H1 (cell line): ENCODE results near the gene RASSF3. TPM values are rescaled to one million over a fixed set of nuclear protein-coding genes. Genes with fewer than 3 reads are reported as not detected.

Experiments
- CTCF ChIA-PET: fragments of 300-600 bp; sonication (Branson Sonifier 250); formaldehyde crosslinking; loops from one replicate; lab custom pipeline; 2021; ENCODE audit not compliant: partially characterized antibody; lab: Charles Lee
- POLR2A ChIA-PET: fragments of 300-600 bp; sonication (Branson Sonifier 250); formaldehyde crosslinking; loops from one replicate; lab custom pipeline; 2021; ENCODE audit warnings: inconsistent platforms; ENCODE audit not compliant: partially characterized antibody; lab: Charles Lee
- DNase-seq, 2 experiments: peaks; one replicate each; pipeline versions ENCODE4 v3.0.0 to v3.0.0-alpha.2; 2010 to 2022; ENCODE audit warnings: low spot score in 2 of 2, low read depth in 1 of 2, mixed read lengths in 1 of 2
- FAIRE-seq: peaks from 2 replicates; lab custom pipeline; 2011; peaks lifted over from hg19 to GRCh38; lab: Jason Lieb, UNC
- H2AFZ ChIP-seq: 2 replicates; pipeline ENCODE4 v1.8.1; 2012; ENCODE audit warnings: low read length, inconsistent platforms
- H2AK5ac ChIP-seq: 2 replicates; pipeline ENCODE4 v1.6.1; 2013; ENCODE audit warnings: low read depth, low read length
- H2BK120ac ChIP-seq: replicated peaks from 2 replicates; pipeline ENCODE3; 2013; ENCODE audit warnings: low read depth, low read length, inconsistent platforms
- H2BK12ac ChIP-seq: 2 replicates; pipeline ENCODE4 v1.6.1; 2013; ENCODE audit warnings: low read depth, low read length
- H2BK15ac ChIP-seq: 2 replicates; pipeline ENCODE4 v1.6.1; 2013; ENCODE audit warnings: low read length
- H2BK20ac ChIP-seq: 2 replicates; pipeline ENCODE4 v1.6.1; 2013; ENCODE audit warnings: low read length
- H2BK5ac ChIP-seq: 2 replicates; pipeline ENCODE4 v1.6.1; 2013; ENCODE audit warnings: low read depth, low read length
- H3K14ac ChIP-seq: 2 replicates; pipeline ENCODE4 v1.6.1; 2013; ENCODE audit warnings: inconsistent platforms; ENCODE audit not compliant: insufficient read length
- H3K18ac ChIP-seq: 2 replicates; pipeline ENCODE4 v1.6.1; 2013; ENCODE audit warnings: low read length; ENCODE audit errors: extremely low read depth
- H3K23ac ChIP-seq: 2 replicates; pipeline ENCODE4 v1.6.1; 2013; ENCODE audit warnings: inconsistent platforms; ENCODE audit not compliant: insufficient read length
- H3K23me2 ChIP-seq: 2 replicates; pipeline ENCODE4 v1.6.1; 2013; ENCODE audit warnings: low read depth, low read length
- H3K27ac ChIP-seq: 2 replicates; pipeline ENCODE4 v1.6.1; 2011; ENCODE audit warnings: low read depth, low read length, inconsistent platforms
- H3K27me3 ChIP-seq, 4 experiments: replicated peaks in 1 of 4; 1 replicate in 1 of 4; 2 replicates in 3 of 4; pipeline versions ENCODE4 v1.6.1 to v1.8.1; 2011 to 2013; ENCODE audit warnings: low read length in 3 of 4, mild to moderate bottlenecking in 3 of 4, inconsistent platforms in 2 of 4, mixed read lengths in 2 of 4, moderate library complexity in 1 of 4; ENCODE audit not compliant: control insufficient read depth in 3 of 4, insufficient read depth in 3 of 4; ENCODE audit errors: extremely low read depth in 1 of 4
- H3K36me3 ChIP-seq, 4 experiments: 2 replicates each; pipeline versions ENCODE4 v1.6.1 to v1.8.1; 2011 to 2013; ENCODE audit warnings: mild to moderate bottlenecking in 4 of 4, low read length in 3 of 4, moderate library complexity in 2 of 4, control low read depth in 1 of 4, inconsistent platforms in 1 of 4; ENCODE audit not compliant: insufficient read depth in 4 of 4, control insufficient read depth in 2 of 4
- H3K4ac ChIP-seq: replicated peaks from 2 replicates; pipeline ENCODE3; 2013; ENCODE audit warnings: low read length, low read depth, mixed read lengths, inconsistent platforms; ENCODE audit not compliant: insufficient read length
- H3K4me1 ChIP-seq, 4 experiments: replicated peaks in 1 of 4; 1 replicate in 1 of 4; 2 replicates in 3 of 4; pipeline versions ENCODE4 v1.6.1 to v1.8.1; 2011 to 2013; ENCODE audit warnings: low read length in 3 of 4, inconsistent platforms in 2 of 4, mixed read lengths in 1 of 4; ENCODE audit not compliant: insufficient read depth in 4 of 4, control insufficient read depth in 3 of 4
- H3K4me2 ChIP-seq, 2 experiments: 2 replicates each; pipeline versions ENCODE4 v1.6.1 to v1.8.1; 2011 to 2013; ENCODE audit warnings: low read depth in 2 of 2, low read length in 2 of 2, control low read depth in 1 of 2, inconsistent platforms in 1 of 2, mild to moderate bottlenecking in 1 of 2; ENCODE audit not compliant: insufficient read depth in 1 of 2
- H3K4me3 ChIP-seq, 4 experiments: fragments of 200-600, 300-600 bp in 1 of 4; sonication (generic), shearing (Covaris generic), sonication (Bioruptor Twin) in 1 of 4; 2 replicates each; pipeline versions ENCODE4 v1.5.1 to v1.8.1; 2011 to 2016; ENCODE audit warnings: low read length in 4 of 4, low read depth in 3 of 4, control low read depth in 2 of 4, inconsistent platforms in 2 of 4, mild to moderate bottlenecking in 2 of 4, mixed read lengths in 1 of 4, moderate library complexity in 1 of 4; ENCODE audit not compliant: insufficient read depth in 2 of 4; ENCODE audit errors: extremely low read depth in 1 of 4
- H3K56ac ChIP-seq: replicated peaks from 2 replicates; pipeline ENCODE3; 2013; ENCODE audit warnings: low read depth, mild to moderate bottlenecking, mixed read lengths, low read length, inconsistent platforms; ENCODE audit not compliant: insufficient read length
- H3K79me1 ChIP-seq: 2 replicates; pipeline ENCODE4 v1.6.1; 2013; ENCODE audit warnings: low read depth, low read length, control low read depth
- H3K79me2 ChIP-seq, 2 experiments: 2 replicates each; pipeline versions ENCODE4 v1.6.1 to v1.8.1; 2012 to 2013; ENCODE audit warnings: low read length in 2 of 2, mild to moderate bottlenecking in 2 of 2, inconsistent platforms in 1 of 2; ENCODE audit not compliant: insufficient read depth in 2 of 2, control insufficient read depth in 1 of 2
- H3K9ac ChIP-seq, 4 experiments: replicated peaks in 1 of 4; 1 replicate in 1 of 4; 2 replicates in 3 of 4; pipeline versions ENCODE4 v1.6.1 to v1.8.1; 2011 to 2013; ENCODE audit warnings: low read depth in 3 of 4, low read length in 3 of 4, control low read depth in 2 of 4, mild to moderate bottlenecking in 2 of 4, moderate library complexity in 2 of 4, inconsistent platforms in 1 of 4; ENCODE audit errors: extremely low read depth in 1 of 4
- H3K9me3 ChIP-seq, 2 experiments: 2 replicates each; pipeline versions ENCODE4 v1.6.1 to v1.8.1; 2012 to 2013; ENCODE audit warnings: mild to moderate bottlenecking in 2 of 2, moderate library complexity in 2 of 2, control low read depth in 1 of 2, inconsistent platforms in 1 of 2, low read depth in 1 of 2, low read length in 1 of 2, mixed read lengths in 1 of 2; ENCODE audit not compliant: insufficient read depth in 2 of 2
- H4K20me1 ChIP-seq, 2 experiments: replicated peaks in 1 of 2; 2 replicates each; pipeline versions ENCODE3 to v1.8.1; 2011 to 2013; ENCODE audit warnings: inconsistent platforms in 2 of 2, low read length in 2 of 2, mild to moderate bottlenecking in 1 of 2; ENCODE audit not compliant: insufficient read depth in 2 of 2, control insufficient read depth in 1 of 2
- H4K5ac ChIP-seq: 2 replicates; pipeline ENCODE4 v1.6.1; 2013; ENCODE audit warnings: low read length, low read depth, mixed read lengths, inconsistent platforms; ENCODE audit not compliant: insufficient read length
- H4K8ac ChIP-seq: 2 replicates; pipeline ENCODE4 v1.8.0; 2013; ENCODE audit warnings: mild to moderate bottlenecking, moderate library complexity, low read length, inconsistent platforms; ENCODE audit not compliant: insufficient read depth; ENCODE audit errors: extremely low read depth
- H4K91ac ChIP-seq: replicated peaks from 2 replicates; pipeline ENCODE3; 2013; ENCODE audit warnings: low read length, mixed read lengths, inconsistent platforms; ENCODE audit not compliant: insufficient read length
- ASH2L ChIP-seq: fragments of 200-600, 300-600 bp; sonication (generic); IDR thresholded peaks from one replicate; pipeline ENCODE4 v1.7.1; 2017; ENCODE audit warnings: low read length
- CBX8 ChIP-seq: fragments of 300-800, 300-1000 bp; sonication (generic); IDR thresholded peaks from 2 replicates; pipeline ENCODE4 v1.7.1; 2016; ENCODE audit warnings: low read depth, low read length, borderline replicate concordance
- CEBPB ChIP-seq: IDR thresholded peaks from 2 replicates; pipeline ENCODE4 v1.6.1; 2012; ENCODE audit warnings: low read depth, low read length
- JUND ChIP-seq: IDR thresholded peaks from 2 replicates; pipeline ENCODE4 v1.6.1; 2011; ENCODE audit warnings: mild to moderate bottlenecking, improper control_type of control experiment, low read length
- NRF1 ChIP-seq: IDR thresholded peaks from 2 replicates; pipeline ENCODE4 v1.6.1; 2011; ENCODE audit warnings: mild to moderate bottlenecking, low read depth, low read length, improper control_type of control experiment
- POLR2AphosphoS5 ChIP-seq: IDR thresholded peaks from 2 replicates; pipeline ENCODE4 v1.6.1; 2011; ENCODE audit warnings: low read depth, low read length
- RFX5 ChIP-seq: IDR thresholded peaks from 2 replicates; pipeline ENCODE4 v1.6.1; 2011; ENCODE audit warnings: low read depth, low read length, improper control_type of control experiment, borderline replicate concordance
- SRF ChIP-seq: IDR thresholded peaks from 2 replicates; pipeline ENCODE4 v1.6.1; 2011; ENCODE audit warnings: mild to moderate bottlenecking, low read depth, low read length, moderate library complexity
- SUZ12 ChIP-seq: fragments of 200-600 bp; sonication (generic); IDR thresholded peaks from 2 replicates; pipeline ENCODE4 v1.6.1; 2012; ENCODE audit warnings: mild to moderate bottlenecking, inconsistent platforms, low read length, moderate library complexity, mixed read lengths
- TCF12 ChIP-seq: IDR thresholded peaks from 2 replicates; pipeline ENCODE4 v1.6.1; 2011; ENCODE audit warnings: low read depth, mild to moderate bottlenecking, low read length
- WGBS, 2 experiments: shearing (Covaris generic) in 1 of 2; methylation state at CpG; one replicate each; pipeline versions ENCODE4 v1.1.6 to v1.1.7; 2013 to 2015; ENCODE audit warnings: low lambda C conversion rate in 2 of 2, mixed read lengths in 2 of 2, inconsistent platforms in 1 of 2, low coverage in 1 of 2, missing lambda C conversion rate in 1 of 2; ENCODE audit not compliant: insufficient replicate concordance in 2 of 2, insufficient coverage in 1 of 2, insufficient read length in 1 of 2; ENCODE audit errors: extremely low coverage in 1 of 2, missing lambda C conversion rate in 1 of 2; 5-methylcytosine and 5-hydroxymethylcytosine counted together
- polyA plus RNA-seq, 7 experiments: library from polyadenylated mRNA; depleted of rRNA in 3 of 7; stranded (reverse) in 5 of 7; unstranded in 2 of 7; fragments of >200 nt in 5 of 7; fragments of 200-250 nt in 2 of 7; gene quantifications; 1 replicate in 5 of 7; 2 replicates in 1 of 7; 4 replicates in 1 of 7; pipeline versions ENCODE4 v1.2.1 to v1.2.3, GENCODE V29; 2011 to 2013; ENCODE audit warnings: missing spikeins in 2 of 7, mixed read lengths in 2 of 7
- total RNA-seq: library from RNA; stranded (reverse); fragmentation: NEBNext Ultra II Directional; extraction: Animal tissue kit (Norgen Biotek cat#: 25700); gene quantifications from 2 replicates; pipeline ENCODE4 v1.2.1, GENCODE V29; 2021
- TF ChIP-seq, protein P1 (sequence below): IDR thresholded peaks from 2 replicates; pipeline ENCODE4 v1.6.1; 2012; ENCODE audit warnings: inconsistent platforms

The RASSF3 gene
- total and polyA plus RNA-seq, 2 of the 8 experiments (the other 6 are each of a cell fraction or from before 2014, with no cell fraction given): 19.1 to 64.3 TPM

DNA sequence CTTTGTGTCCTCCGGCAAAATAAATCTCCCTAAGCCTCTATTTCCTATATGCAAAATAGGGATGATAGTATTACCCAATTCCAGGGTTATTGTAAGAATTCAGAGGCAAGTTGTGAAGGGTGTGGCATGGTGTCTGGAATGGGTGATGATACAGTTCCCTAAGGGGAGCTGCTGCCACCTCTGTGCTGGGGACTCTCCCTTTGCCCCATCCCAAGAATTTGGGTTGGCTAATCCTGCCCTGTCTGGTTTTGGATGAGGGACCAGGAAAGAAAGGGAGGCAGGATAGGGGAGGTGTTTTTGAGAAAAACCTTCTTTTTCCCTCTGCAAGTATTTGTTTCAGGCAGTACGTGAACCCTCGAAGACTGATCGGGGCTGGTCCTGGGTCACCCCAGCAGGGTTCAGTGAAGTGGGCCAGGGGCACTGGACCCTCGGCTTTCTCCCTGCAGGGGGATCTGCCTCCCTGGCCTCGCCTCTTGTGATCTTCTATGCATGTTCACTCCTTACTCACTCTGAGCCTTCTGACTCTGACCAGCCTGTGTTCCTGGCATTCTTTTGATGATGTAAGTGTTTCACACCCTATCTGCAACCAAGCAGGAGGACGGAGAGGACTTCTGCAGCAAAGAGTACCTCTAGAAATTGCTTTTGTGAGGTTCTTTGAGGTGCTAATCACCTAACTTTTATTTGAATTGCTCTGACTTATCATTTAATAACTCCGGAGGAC lies 60.8 kb downstream of the RASSF3 start:
- H4K5ac ChIP-seq: no peak overlapping the region
- H3K4ac ChIP-seq: no peak overlapping the region
- no peak overlapping the region for H2BK5ac ChIP-seq
- no peak overlapping the region; a peak in 1 of 7 replicates for H3K9ac ChIP-seq
- no peak overlapping the region for H3K14ac ChIP-seq
- H2BK20ac ChIP-seq: no peak overlapping the region
- CTCF ChIA-PET: interaction anchor here (1.6 kb wide), 1 partner anchor 88 kb away, joined by 3 read pairs; no protein-coding TSS in a partner anchor
- H3K79me2 ChIP-seq: peaks cover 14 to 90% of the 10 kb centered on the region in 2 experiments; a peak in 3 of 4 replicates
- H3K36me3 ChIP-seq: no peaks in the 10 kb centered on the region
- no peak overlapping the region for H3K56ac ChIP-seq
- H4K8ac ChIP-seq: 0 out of 2 replicates have a peak overlapping the region, but pooled peaks have one; percentile 35
- 88% methylated on average over 8 of the region's 8 CpGs; no CpG with 5 or more reads in 1 of the 2 experiments for WGBS, 2 experiments
- no peak for FAIRE-seq
- H3K79me1 ChIP-seq: peaks cover 10% of the 10 kb centered on the region; the same call in 1 of the 2 replicates
- no peak overlapping the region for H3K27ac ChIP-seq
- peaks cover 2 to 8% of the 10 kb centered on the region in 2 experiments for H4K20me1 ChIP-seq
- H3K23me2 ChIP-seq: no peaks in the 10 kb centered on the region
- no peak overlapping the region for H3K18ac ChIP-seq
- POLR2A ChIA-PET: interaction anchor here (1.0 kb wide), 1 partner anchor 54 kb away, joined by 3 read pairs; no protein-coding TSS in a partner anchor
- H3K4me2 ChIP-seq: no peak overlapping the region; a peak in 1 of 4 replicates
- H3K9me3 ChIP-seq: no peaks in the 10 kb centered on the region
- H2BK120ac ChIP-seq: no peak overlapping the region
- peaks cover 10 to 42% (median 34%) of the 10 kb centered on the region in 4 experiments for H3K4me1 ChIP-seq
- no peak for DNase-seq
- no peak overlapping the region for H3K23ac ChIP-seq
- no peaks in the 10 kb centered on the region for H3K27me3 ChIP-seq
- no peak for TF ChIP-seq CEBPB
- TF ChIP-seq TCF12: no peak
- TF ChIP-seq POLR2AphosphoS5: no peak
- no peak for TF ChIP-seq JUND
- TF ChIP-seq CBX8: no peak
- TF ChIP-seq SUZ12: no peak
- no peak for TF ChIP-seq NRF1
- TF ChIP-seq, protein P1, sequence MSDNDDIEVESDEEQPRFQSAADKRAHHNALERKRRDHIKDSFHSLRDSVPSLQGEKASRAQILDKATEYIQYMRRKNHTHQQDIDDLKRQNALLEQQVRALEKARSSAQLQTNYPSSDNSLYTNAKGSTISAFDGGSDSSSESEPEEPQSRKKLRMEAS: no peak
- no peak for TF ChIP-seq ASH2L
- TF ChIP-seq RFX5: no peak
- no peak for TF ChIP-seq SRF
- H3K4me3 ChIP-seq: no peak overlapping the region
- H2AK5ac ChIP-seq: no peak overlapping the region
- no peak overlapping the region for H4K91ac ChIP-seq
- no peak overlapping the region for H2BK12ac ChIP-seq
- no peak overlapping the region for H2AFZ ChIP-seq
- no peak overlapping the region for H2BK15ac ChIP-seq
